HepG2 (cell line): ENCODE measurements around the gene ARHGDIA. TPM values are rescaled to one million over a fixed set of nuclear protein-coding genes. Genes with fewer than 3 reads are reported as not detected.

Experiments
- AFF4 ChIP-seq: sonication (generic); formaldehyde crosslinking; IDR thresholded peaks from 2 replicates; pipeline ENCODE4 v1.4.0; 2020; ENCODE audit warnings: missing genetic modification reagents
- ARID4A ChIP-seq: sonication (generic); formaldehyde crosslinking; IDR thresholded peaks from 2 replicates; pipeline ENCODE4 v1.5.0; 2020; ENCODE audit warnings: mild to moderate bottlenecking, missing genetic modification reagents, borderline replicate concordance
- FOXA3 ChIP-seq: IDR thresholded peaks from 2 replicates; pipeline ENCODE4 v1.6.1; 2016; ENCODE audit warnings: missing genetic modification reagents, missing compliant biosample characterization
- HNF4A ChIP-seq: sonication (generic); formaldehyde crosslinking; IDR thresholded peaks from 2 replicates; pipeline ENCODE4 v1.4.0; 2020; ENCODE audit warnings: missing genetic modification reagents
- KLF6 ChIP-seq: IDR thresholded peaks from 2 replicates; pipeline ENCODE4 v1.8.0; 2016; ENCODE audit warnings: missing biosample characterization, missing genetic modification reagents
- RCOR2 ChIP-seq: IDR thresholded peaks from 2 replicates; pipeline ENCODE4 v1.6.1; 2016; ENCODE audit warnings: missing biosample characterization, missing genetic modification reagents
- SP2 ChIP-seq: sonication (generic); formaldehyde crosslinking; IDR thresholded peaks from 2 replicates; pipeline ENCODE4 v1.5.1; 2020; ENCODE audit warnings: mild to moderate bottlenecking, missing genetic modification reagents
- U2AF1 ChIP-seq: fragments of 200-400 bp; formaldehyde crosslinking; optimal IDR thresholded peaks from 2 replicates; pipeline ENCODE3; 2017; ENCODE audit warnings: mild to moderate bottlenecking, low read depth, low read length
- ZBTB26 ChIP-seq: IDR thresholded peaks from 2 replicates; pipeline ENCODE4 v1.6.1; 2016; ENCODE audit warnings: missing compliant biosample characterization, missing genetic modification reagents, borderline replicate concordance
- ZNF687 ChIP-seq: sonication (generic); formaldehyde crosslinking; IDR thresholded peaks from 2 replicates; pipeline ENCODE4 v1.5.1; 2020; ENCODE audit warnings: mild to moderate bottlenecking, missing genetic modification reagents, moderate library complexity
- polyA plus RNA-seq, 8 experiments: library from polyadenylated mRNA; depleted of rRNA in 3 of 8; stranded (reverse) in 7 of 8; unstranded in 1 of 8; fragments of >200 nt; fragmentation: Illumina TruSeq in 4 of 8; extraction: Trizol in 4 of 8; gene quantifications; 2 replicates each; pipeline versions ENCODE4 v1.2.1 to v1.2.3, GENCODE V29; 2011 to 2016; ENCODE audit warnings: low read depth in 4 of 8, missing spikeins in 1 of 8, mixed read lengths in 1 of 8; ENCODE audit not compliant: insufficient read depth in 1 of 8
- total RNA-seq, 5 experiments: library from RNA; depleted of rRNA; stranded (reverse); fragments of >200 nt; fragmentation: Illumina TruSeq; extraction: Trizol; gene quantifications; 2 replicates each; pipeline ENCODE4 v1.2.3, GENCODE V29; 2016; ENCODE audit warnings: low read depth in 1 of 5
- TF ChIP-seq, protein P1 (sequence below): sonication (generic); formaldehyde crosslinking; IDR thresholded peaks from 2 replicates; pipeline ENCODE4 v1.4.0; 2020; ENCODE audit warnings: missing genetic modification reagents

Gene ARHGDIA
- total and polyA plus RNA-seq, 2 of the 13 experiments (the other 11 are each of a cell fraction or from before 2014, with no cell fraction given): 40.0 to 64.0 TPM

DNA sequence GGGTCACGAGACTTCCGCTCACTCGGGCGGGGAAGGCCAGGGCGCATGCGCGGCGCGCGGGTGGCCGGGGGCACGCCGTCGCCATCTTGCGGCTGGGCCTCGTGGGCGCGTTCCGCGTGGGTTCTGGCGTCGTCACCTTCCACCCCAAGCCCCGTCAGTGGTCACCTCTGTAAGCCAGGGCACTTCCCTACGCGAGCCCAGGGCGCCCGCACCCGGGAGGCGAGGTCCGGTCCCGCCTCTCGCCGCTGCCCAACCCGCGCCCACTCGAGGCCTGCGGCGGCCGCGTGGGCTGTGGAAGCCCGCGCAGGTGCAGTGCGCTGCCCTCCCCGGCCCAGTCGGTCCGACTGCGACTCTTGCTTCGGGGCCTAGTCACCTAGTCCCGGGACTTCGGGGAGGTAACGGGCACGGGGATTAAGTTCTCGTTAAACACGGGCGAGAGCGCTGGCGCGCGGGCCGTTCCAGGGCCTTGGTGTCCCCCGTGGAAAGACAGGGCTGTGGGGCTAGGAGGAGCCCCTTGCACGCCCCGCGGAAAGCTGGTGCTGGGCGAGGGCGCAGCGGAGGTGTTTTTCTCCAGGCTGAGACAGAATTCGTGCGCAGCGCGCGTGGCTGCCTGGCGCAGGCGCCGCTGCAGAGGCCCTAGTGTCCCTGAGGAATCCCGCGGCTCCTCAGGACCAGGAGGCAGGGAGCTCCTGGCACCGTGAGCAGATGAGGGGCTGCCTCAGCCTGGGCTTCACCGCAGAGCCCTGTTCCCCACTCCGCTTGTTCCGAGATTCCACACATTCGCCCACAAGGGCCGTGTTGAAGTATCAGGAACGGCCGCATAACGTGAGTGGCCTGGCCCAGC lies 472 bp upstream of the ARHGDIA start (continued):
- TF ChIP-seq AFF4 (CRISPR knock-in tag) (0 out of 2 replicates have a peak, but pooled peaks have one; percentile 69), U2AF1 (peak; percentile 91), FOXA3 (CRISPR knock-in tag) (peak; percentile 72), ZBTB26 (CRISPR knock-in tag) (peak; percentile 65; the same call in 1 of the 2 replicates), ZNF687 (peak; percentile 96), RCOR2 (no peak), KLF6 (CRISPR knock-in tag) (no peak; the same call in 1 of the 2 replicates), SP2 (CRISPR knock-in tag) (peak; percentile 75), ARID4A (CRISPR knock-in tag) (peak; percentile 92), HNF4A (CRISPR knock-in tag) (no peak)
- TF ChIP-seq, protein P1, sequence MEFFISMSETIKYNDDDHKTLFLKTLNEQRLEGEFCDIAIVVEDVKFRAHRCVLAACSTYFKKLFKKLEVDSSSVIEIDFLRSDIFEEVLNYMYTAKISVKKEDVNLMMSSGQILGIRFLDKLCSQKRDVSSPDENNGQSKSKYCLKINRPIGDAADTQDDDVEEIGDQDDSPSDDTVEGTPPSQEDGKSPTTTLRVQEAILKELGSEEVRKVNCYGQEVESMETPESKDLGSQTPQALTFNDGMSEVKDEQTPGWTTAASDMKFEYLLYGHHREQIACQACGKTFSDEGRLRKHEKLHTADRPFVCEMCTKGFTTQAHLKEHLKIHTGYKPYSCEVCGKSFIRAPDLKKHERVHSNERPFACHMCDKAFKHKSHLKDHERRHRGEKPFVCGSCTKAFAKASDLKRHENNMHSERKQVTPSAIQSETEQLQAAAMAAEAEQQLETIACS: peak; percentile 65; the same call in 1 of the 2 replicates
